GM19397 (cell line): ENCODE measurements around the gene RABGGTA.

Source experiments
- ATAC-seq: cut with Tn5 transposase; IDR thresholded peaks from one replicate; pipeline ENCODE4 v1.9.1; 2021; ENCODE audit warnings: mild to moderate bottlenecking, moderate library complexity; ENCODE audit not compliant: unreplicated experiment

Gene RABGGTA

DNA sequence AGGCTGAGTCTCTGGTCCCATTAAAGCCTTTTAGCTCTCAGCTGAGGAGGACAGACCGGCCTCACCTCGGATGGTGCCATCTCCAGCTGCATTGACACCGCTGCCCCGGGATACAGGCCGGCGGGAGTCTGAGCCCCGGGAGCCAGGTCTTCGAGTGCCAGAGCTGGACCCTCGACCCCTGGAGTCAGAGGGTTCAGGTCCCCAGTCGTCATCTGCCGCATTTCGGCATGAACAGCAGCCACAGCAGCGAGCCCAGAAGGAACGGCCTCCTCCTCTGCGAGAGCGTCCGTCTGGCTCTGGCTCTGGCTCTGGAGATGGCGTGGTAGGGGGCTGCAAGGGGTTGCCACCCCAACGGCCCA is 9.4 kb downstream of the RABGGTA start:
- no peak for ATAC-seq

DNA sequence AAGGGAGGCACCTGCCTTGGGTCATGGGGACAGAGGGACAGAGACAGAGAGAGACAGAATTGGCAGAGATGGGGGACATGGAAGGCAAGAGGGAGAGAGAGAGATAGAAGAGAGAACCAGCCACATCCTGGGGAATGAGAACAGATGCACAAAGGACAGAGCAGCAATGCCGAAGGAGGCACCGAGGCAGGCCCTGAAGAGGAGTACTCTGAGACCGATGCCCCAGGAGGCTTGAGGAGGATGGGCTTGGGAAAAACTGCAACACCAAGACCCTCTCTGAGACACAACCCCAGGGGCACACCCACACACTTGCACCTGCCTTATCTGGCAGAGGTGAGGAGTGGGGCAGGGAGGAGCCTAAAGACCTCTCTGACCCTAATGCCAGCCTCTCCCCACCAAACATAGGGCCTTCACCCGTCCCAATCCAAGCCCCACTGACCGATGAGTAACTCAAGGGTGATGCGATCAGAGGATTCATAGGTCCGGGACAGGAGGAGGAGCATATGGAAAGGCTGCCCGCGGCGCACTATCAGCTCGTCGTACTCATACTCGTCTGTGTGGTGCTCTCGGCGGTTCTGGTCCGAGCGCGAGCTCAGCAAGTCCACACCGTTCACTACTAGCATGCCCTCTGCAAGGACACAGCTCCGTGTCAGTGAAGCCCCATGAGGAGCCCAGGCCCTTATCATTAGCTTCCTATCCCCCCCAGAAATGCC is 10.0 kb downstream of the RABGGTA start:
- no peak for ATAC-seq

DNA sequence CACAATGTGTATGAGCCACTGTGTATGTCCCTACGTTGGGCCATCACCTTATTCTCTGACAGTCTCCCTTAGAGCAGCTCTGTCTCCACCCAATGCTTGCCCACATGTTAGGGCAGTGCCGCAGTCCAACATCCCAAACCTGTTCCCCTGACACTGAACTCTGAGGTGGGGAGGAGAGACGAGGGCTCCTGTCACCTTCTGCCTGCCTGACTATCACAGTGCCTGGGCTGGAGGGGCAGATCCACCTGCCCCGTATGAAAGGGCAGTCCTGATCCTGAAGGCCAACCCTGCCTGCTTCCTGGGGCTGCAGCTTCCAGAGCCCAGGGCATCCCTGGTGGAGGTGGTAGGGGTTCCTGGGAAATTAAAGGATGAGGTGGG is 10.6 kb downstream of the RABGGTA start:
- ATAC-seq: no peak

DNA sequence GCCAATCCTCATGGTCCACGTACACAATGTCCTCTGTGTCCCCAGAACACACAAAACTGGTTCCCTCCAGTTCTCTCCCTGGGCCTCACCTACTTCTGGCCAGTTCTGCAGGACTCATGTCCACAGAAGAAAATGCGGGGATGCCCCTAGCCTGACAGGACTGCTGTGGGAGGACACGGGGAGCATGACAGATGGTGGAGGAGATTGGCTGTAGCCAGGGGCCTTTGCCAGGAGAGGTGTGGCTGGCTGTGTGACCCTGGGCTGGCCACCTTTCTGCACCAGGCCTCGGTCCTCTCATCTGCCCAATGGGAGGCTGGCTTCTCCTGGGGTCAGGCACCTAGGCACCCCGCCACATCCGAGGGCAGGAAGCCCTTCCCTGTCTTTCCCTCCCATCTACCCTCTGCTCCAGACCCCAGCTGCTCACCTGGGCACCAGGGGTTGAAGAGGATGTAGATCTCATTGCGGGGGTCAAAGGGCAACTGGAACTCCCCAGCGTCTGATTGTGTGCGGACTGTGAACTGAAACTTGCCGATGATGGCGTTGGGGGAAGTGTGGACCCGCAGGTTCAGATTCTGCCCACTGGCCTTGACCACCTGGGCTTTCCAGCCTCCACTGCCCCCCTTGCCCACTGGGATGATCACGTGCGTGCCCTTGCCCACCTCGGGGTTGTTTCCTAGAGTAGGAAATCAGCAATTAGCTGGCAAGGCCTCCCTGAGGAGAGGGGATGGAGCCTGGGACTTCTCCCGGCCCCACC is 11.2 kb downstream of the RABGGTA start:
- no peak for ATAC-seq

DNA sequence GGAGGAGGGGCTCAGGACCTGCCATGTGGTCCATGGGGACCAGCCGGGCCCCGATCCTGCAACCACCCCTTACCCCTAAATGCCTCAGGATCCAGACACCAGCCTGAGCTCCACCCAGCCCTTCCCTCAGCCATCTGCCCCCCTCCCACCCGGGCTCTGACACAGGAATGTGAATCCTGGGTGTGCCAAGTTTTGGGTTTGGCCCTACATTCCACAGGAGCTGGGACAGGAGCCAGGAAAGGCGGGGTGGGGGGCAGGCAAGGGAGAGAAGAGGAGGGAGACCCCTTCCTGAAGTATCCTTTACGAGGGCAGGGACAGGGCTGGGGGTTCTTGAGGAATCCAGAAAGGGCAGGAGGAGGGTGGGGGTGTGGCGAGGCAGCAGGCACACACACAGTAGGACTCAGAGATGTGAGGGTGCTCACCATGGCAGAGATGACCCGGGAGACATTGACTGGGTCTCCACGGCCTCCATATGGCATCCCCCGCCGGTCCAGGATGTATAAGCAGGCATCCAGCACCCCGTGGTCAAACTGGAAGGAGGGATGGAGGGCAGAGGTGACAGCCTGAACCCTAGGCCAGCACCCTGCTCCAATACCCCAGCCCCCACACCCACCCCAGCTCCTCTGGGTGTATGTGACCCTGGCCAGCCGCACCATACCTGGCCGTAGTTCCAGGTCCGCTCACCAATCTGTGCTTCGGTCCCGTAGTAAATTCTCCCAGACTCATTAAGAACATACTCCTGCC is 11.9 kb downstream of the RABGGTA start:
- no peak for ATAC-seq

DNA sequence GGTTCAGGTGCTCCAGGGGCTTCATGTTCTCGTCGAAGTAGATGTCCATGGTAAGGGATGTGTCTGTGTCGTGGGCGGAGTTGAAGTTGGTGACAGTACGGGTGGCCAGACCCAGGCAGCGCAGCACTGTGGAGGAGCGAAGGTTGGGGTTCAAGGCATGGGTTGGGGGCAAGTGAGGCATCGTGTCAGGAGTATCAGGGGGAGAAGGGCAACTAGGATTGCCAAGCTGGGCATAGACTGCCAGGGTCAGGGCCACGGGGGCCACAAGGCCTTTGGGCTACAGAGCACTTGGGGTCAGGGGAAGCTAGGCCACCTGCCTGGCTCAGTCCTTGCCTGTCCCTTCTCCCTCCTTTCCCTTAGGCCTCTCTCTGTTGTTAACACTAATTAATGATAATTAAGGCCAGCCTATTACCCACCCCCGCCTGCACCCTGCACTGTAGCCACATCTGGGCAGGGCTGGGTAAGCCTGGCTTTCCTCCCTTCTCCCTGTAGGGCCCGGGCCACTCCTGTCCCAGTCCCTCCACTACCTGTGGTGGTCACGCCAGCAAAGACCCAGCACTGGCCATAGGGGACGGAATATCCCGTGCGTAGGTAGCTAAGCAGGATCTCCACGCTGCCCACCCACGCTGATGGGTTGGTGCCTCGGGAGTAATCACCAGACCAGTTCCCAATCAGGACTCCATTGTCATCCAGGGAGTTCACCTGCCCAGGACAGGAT is 12.7 kb downstream of the RABGGTA start:
- ATAC-seq: no peak

DNA sequence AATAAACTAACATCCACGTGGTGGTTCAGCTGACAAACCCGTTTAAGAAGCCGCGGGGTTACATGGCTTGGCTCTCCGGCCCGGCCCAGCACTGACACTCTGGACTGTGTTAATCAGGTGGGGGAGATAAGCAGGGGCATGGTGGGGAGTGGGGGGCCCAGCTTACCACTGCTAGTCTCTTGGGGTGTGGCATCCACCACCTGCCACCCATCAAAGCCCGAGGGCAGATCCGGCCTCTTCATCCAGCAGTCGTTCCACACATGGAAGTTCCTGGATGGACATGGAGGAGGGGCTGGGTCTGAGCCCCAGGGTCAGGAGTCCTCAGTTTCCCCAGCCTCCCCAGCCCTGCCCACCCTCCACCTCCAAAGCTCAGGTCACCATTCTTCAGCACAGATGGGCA is 13.3 kb downstream of the RABGGTA start:
- ATAC-seq: no peak

DNA sequence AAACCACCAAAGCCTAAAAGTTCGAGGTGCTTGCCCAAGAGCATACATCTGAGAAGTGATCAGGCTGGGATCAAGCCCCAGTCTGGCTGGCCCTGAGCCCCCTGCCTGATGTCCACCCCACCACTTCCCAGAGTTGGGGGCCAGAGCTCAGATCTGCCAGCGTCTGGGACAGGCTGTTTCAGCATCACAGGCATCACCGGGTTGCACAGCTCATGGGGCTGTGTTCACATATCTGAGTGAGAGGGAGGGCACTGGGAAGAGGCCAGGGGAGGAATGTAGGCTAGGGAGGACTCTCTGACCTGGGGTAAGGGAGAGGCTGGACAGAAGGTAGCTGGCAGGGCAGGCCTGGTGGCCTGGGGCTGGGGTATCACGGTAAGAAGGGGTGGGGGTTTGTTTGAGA is 14.4 kb downstream of the RABGGTA start:
- ATAC-seq: no peak

DNA sequence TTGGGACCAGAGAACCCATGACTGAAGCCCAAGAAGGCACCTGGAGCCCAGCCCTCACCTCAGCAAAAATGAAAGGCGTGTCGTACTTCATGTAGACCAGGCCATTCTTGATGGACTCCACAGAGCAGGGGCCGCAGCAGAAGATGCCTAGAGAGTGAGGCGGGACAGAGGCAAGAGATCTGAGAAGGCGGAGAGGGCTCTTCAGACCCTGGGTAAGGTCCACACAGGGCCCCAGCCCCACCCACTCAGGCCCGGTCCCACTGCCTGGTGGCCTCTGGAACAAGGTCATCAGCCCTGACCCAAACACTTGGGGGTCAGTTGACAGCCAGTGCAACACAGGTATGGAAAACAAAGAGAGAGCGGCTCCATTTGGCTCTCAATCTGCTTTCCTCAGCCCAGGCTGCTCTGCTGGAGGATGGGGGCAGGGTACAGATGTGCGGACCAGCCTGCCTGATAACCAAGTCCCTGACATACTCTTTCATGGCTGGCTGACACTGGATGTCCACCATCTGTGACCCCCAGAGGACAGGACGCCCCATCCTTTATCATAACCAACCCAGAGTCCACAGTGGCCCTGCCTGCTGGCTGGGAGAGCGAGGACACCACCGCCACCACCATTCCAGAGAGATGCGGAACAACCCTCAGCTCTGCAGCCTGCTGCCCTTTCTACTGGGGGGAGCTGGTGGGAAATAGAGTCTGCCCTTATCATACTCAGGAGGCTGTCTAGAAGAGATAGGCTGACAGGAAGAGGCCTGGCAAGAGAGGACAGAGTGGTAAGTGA is 15.3 kb downstream of the RABGGTA start:
- ATAC-seq: no peak

DNA sequence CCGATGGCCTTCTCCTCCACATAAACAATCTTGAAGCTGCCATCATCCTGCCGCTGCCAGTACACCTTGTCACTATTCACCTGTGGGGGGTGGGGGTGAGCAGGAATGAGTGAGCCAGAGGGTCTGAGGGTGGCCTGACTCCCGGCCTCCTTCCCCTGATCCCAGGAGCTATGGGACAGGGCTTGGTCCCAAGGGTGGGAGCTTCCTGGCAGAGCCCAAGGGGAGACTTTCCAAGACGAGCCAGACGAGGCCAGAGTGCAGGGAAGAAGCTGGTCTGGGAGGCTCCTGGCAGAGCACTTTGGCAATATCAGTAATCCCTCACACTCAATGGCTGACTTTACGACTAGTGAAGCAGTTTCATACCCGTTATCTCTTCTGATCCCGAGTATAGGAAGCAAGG is 16.0 kb downstream of the RABGGTA start:
- no peak for ATAC-seq

DNA sequence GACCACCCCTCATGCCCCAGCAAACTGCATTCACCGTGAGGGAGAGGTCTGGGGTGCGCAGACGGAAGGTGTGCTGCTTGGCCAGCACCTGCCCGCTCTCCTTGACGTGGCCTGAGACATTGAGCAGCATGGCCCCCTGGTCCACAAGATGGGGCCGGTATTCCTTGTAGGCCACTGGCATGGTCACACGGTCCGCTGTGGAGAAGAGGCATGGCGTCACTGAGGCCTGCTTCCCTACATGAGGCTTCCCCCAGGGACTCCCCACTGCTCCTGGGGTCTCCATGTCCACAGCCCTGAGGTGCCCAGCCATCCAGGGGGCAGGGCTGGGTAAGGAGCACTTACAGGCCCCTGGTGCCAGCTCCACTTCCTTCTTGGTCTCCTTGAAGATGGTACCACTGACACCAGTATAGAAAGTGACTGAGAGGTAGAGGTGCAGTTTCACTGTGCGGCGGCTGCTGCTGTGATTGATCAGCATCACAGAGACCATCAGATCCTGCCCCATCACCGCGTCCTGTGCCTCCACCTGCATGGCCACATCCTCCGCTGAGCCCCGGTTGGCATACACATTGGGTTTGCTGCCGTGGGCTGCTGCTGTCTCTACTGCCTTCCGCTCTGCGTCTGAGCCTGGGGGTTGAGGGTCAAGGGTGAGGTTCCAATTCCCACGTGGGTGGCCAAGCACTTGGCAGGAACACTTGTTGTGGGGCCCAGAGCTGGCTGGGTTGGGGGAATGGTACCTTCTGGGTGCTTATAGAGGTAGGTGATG is 16.6 kb downstream of the RABGGTA start:
- ATAC-seq: no peak

DNA sequence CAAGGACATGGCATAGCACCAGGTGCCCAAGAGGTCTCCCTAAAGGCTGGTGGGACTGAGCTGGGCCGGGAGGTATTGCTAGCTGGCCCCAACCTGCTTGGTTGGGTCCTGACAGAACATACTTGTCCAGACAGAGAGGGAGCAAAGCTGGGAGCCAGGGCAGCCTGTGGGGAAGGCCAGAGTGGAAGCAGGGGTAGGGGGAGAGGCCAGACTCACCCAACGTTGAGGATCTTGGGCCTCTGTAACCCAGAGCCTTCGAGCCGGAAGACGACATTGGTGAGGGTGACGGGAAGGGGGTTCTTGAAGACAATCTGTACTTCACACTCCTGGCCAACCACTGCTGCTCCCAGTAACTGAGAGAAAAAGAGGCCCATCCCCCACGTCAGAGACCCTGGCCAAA is 17.5 kb downstream of the RABGGTA start:
- no peak for ATAC-seq

DNA sequence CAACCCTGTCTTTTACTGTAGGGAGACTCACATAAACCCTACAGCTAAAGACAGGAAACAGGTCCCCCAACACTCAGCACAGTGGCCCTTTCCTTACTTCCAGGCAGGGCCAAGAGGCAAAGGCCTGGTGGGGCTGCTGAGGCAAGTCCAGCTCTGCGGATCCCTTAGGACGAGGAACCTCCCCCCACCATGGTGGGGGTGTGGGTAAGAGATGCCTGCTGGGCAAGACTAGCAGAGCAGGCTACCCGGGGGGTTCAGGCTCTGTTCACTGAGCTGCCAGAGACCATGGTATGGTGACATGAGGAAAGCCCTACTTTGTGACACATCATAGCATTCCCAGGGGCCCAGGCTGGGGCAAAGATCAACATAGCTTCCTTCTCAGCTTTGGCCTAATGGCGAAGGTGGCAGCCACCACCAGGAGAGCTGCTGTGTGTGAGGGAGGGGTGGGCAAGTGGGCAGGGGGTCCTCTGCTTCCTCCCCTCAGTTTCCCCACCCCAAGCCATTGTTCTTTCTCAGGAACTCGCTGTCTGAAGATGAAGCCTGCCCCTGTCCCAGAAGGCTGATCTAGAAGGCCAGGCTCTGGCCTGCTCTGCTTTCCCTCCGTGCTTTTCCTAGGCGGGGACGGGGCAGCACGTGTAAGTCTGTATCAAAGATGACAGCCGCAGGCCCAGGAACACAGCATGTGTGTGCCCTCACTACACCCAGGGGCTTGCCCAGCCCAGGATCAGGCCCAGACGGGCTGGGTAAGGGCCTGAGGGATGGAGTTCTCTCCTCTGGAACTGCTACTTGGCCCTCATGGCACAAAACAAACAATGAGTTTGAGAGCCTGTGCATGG is 18.9 kb downstream of the RABGGTA start:
- no peak for ATAC-seq

DNA sequence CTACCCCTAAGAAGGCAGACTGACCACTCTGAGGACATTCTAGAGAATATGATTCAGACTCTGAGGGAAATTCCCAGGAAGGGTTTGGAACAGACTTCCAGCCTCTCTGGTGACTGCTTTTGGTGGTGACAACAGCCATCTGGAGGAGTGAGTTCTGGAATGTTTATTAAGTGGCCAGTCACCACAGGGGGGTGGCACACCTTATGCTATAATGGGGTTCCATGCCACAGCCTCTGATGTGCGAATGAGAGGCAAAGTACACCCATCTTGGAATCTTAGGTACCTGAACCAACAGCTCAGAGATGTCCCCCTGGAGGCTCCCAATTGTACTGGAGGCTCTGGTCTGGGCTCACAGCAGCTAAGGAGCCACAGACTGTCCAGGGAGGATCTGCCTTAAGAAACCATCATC is 19.5 kb downstream of the RABGGTA start:
- ATAC-seq: no peak

DNA sequence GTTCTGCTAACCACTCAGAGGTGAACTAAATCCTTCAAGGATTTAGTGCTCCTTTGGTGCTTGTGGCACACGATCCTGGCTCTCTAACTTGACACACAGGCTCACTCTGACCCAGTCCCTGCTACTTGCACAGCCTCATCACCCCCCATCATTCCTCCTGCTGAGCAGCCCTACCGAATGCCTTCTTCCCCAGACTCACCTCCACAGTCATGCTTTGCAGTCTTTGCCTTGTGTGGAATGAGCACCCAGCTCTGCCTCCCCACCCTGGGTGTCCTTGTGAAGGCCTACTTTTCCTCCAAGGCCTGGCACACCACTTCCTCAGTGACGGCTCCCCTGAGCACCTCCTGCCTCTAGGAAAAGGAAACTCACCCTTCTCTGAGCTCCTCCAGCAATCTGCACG is 21.0 kb downstream of the RABGGTA start:
- no peak for ATAC-seq

DNA sequence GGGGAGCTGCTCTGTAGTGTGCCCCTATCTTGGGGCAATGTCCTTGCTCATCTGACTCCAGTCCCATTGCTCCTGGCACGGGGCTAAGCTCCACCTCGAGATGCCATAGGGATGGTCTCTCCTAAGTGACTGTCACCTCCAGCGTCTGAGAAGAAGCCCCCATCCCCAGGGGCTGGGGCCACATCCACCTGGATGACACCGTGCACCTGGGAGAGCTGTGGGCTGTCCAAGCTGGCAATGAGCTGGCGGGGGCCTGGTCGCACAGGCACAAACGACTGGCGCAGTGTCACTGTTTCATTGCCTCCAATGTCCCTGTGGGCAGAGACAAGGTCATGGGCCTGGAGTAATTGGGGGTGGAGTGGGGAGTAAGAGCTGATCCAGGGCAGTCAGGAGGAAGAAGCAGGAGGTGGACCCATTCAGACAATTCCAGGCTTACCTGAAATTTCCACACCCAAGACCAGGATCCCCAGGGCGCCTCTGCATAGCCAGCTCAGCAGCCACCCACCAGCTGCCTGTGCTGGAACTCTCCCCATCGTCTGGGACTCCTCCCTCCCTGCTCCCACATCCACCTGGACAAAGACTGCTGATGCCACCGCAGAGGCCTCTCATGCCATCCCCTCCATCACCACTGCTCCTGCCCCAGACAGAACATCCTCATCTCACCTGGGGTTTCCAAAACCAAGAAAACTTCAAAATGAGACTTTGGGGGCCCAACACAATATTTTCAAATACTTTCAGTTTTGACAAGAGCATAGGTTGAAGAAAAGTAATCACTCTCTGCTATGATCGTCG is 22.0 kb downstream of the RABGGTA start:
- ATAC-seq: no peak

DNA sequence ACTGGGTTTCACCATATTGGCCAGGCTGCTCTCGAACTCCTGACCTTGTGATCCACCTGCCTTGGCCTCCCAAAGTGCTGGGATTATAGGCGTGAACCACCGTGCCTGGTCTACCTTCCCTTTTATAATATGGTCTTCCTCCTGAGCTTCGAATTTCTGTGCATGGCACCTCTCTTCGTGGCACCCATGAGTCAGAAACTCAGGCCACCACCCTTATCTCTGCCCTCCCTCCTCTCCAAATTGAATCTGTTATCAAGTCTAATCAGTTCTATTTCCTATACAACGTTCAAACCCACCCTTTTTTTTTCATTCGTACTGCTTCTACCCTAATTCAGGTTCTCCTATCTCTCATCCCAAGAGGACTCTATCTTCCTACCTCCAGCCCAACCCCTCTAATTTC is 24.0 kb downstream of the RABGGTA start:
- no peak for ATAC-seq

DNA sequence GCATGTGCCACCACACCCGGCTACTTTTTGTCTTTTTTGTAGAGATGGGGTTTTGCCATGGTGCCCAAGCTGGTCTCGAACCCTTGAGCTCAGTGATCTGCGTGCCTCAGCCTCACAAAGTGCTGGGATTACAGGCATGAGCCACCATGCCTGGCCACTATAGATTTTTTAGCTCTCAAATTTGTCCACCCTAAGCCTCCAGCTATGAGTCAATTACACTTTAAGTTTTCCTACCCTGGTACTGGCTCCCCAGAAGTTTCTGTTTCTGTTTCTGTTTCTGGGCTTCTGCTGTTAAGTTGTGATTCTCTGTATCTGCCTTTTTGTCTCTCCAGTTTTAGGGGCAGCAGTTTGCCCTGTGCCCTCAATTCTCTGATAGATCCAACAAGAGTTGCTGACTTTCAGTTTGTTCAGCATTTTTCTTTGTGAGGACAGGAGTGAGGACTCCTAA is 24.6 kb downstream of the RABGGTA start:
- ATAC-seq: no peak
